Duodenal mucosa (tissue), 2 donors: ENCODE results near the gene ZFP28.

Experiments
- H3K27ac ChIP-seq: one replicate; pipeline ENCODE4 v1.7.0; 2013; ENCODE audit warnings: low read depth, low read length
- H3K27me3 ChIP-seq, 2 donors: one replicate each; pipeline ENCODE4 v1.7.0; 2013; ENCODE audit warnings: low read length in 2 of 2, control low read depth in 1 of 2; ENCODE audit not compliant: insufficient read depth in 2 of 2, control insufficient read depth in 1 of 2
- H3K36me3 ChIP-seq, 2 donors: one replicate each; pipeline ENCODE4 v1.7.0; 2013; ENCODE audit warnings: low read length in 2 of 2, control low read depth in 1 of 2; ENCODE audit not compliant: insufficient read depth in 2 of 2, control insufficient read depth in 1 of 2
- H3K4me1 ChIP-seq, 2 donors: one replicate each; pipeline ENCODE4 v1.7.0; 2013; ENCODE audit warnings: low read length in 2 of 2, control low read depth in 1 of 2; ENCODE audit not compliant: insufficient read depth in 2 of 2, control insufficient read depth in 1 of 2
- H3K4me3 ChIP-seq, 2 donors: one replicate each; pipeline ENCODE4 v1.7.0; 2013; ENCODE audit warnings: low read length in 2 of 2, low read depth in 1 of 2
- H3K9ac ChIP-seq, 2 donors: one replicate each; pipeline ENCODE4 v1.7.0; 2013; ENCODE audit warnings: low read length in 2 of 2, low read depth in 1 of 2
- H3K9me3 ChIP-seq, 2 donors: one replicate each; pipeline ENCODE4 v1.7.0; 2013; ENCODE audit warnings: low read length in 2 of 2, control low read depth in 1 of 2; ENCODE audit not compliant: control insufficient read depth in 1 of 2

ZFP28 gene

DNA sequence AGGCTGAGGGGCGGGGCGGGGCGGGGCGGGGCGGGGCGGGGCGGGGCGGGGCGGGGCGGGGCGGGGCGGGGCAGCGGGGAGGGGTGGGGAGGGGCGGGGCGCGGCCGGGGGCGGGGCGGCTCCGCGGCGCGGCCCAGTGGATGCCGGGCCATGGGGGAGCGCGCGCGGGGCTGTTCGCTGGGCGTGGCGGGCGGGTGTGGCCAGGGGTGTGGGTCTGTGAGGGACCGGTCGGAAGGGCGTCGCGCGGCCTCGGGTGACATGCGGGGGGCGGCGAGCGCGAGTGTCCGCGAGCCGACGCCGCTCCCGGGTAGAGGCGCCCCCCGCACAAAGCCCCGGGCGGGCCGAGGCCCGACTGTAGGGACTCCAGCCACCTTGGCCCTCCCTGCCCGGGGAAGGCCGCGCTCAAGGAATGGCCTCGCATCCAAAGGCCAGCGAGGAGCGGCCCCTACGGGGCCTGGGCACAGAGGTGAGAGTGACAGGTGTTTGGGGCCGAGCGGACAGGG is at the start of gene ZFP28:
TSS of gene ZFP28 (plus strand) at position 188 of the 503 bp plus-strand sequence. CDS start at position 259, 71 bp downstream.
- Histone ChIP-seq H3K27me3 (no peaks in the 10 kb centered on the region), H3K27ac (peak within 1 kb of the TSS; percentile 92), H3K36me3 (peaks cover 0 to 2% of the 10 kb centered on the region in 2 donors), H3K4me1 (peaks cover 6 to 10% of the 10 kb centered on the region in 2 donors), H3K9ac (peak within 1 kb of the TSS; percentile 2 to 12), H3K4me3 (peak within 1 kb of the TSS; percentile 74 to 79), H3K9me3 (peaks cover 34 to 51% of the 10 kb centered on the region in 2 donors)

- Histone ChIP-seq H3K4me1 (no peaks in the 10 kb centered on the region), H3K27me3 (no peaks in the 10 kb centered on the region), H3K4me3 (no peak overlapping the region), H3K27ac (no peak overlapping the region), H3K36me3 (peaks cover 3 to 4% of the 10 kb centered on the region in 2 donors), H3K9me3 (peaks cover 40 to 64% of the 10 kb centered on the region in 2 donors), H3K9ac (no peak overlapping the region)
Measured at GRCh38 chr19:56491399-56491798, 47.3 kb upstream of the ZFP28 start.

DNA sequence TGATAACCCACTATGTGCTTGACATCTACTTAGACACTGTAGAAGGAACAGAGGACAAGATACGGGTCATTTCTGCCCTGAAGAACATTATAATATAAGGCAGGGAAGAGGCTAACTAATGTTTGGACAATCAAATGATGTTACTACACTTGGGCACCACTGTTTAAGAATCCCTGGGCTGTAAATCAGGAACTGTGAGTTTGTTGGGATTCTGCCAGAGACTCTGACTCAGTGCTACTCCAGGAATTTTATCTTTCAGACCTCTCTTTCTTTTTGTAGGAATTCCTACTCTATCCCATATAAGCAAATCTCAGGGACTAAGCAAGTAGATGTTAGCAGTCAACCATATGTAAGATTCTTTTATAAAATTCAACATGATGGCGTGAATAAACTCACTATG is 34.2 kb upstream of the ZFP28 start:
- Histone ChIP-seq H3K4me1 (peaks cover 0 to 7% of the 10 kb centered on the region in 2 donors), H3K36me3 (no peaks in the 10 kb centered on the region), H3K9me3 (peaks cover 30 to 35% of the 10 kb centered on the region in 2 donors), H3K4me3 (no peak overlapping the region), H3K9ac (no peak overlapping the region), H3K27ac (no peak overlapping the region), H3K27me3 (no peaks in the 10 kb centered on the region)

- no peaks in the 10 kb centered on the region for H3K27me3 ChIP-seq
- peak within 1 kb of the TSS; percentile 95 for H3K27ac ChIP-seq
- no peaks in the 10 kb centered on the region for H3K36me3 ChIP-seq
- peaks cover 30 to 40% of the 10 kb centered on the region in 2 donors for H3K9me3 ChIP-seq
- peak within 1 kb of the TSS; percentile 45 to 55 for H3K9ac ChIP-seq
- H3K4me3 ChIP-seq = peak within 1 kb of the TSS; percentile 70 to 72
- peaks cover 0 to 7% of the 10 kb centered on the region in 2 donors for H3K4me1 ChIP-seq
Measured at GRCh38 chr19:56507446-56508289, 31.1 kb upstream of the ZFP28 start, which contains the start of gene ZNF471. Gene ZNF471 (plus strand): TSS chr19:56507855. CDS start chr19:56511572, 3,717 bp downstream.

DNA sequence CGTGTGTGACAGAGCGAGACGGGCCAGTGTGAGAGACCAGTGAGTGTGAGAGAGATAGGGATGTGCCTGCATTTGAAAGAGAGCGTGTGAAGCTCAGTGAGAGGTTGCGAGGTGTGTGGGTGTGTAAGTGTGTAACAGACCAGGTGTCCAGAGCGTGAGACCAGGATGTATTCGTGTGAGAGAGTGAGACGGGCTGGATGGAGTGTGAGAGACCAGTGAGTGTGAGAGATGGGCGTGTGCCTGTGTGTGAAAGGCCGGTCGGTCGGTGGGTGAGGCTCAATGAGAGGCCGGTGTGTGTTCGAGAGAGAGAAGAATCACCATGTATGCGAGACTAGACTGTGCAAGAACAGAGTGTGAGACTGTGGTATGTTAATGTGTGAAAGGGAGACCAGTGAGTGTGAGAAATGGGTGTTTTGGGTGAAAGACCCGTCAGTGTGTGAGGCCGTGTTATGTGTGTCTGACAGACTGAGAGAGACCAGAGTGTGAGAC is 30.4 kb upstream of the ZFP28 start:
- Histone ChIP-seq H3K9ac (peak overlapping the region; percentile 45 to 55), H3K4me1 (peaks cover 0 to 7% of the 10 kb centered on the region in 2 donors), H3K27ac (peak overlapping the region; percentile 95), H3K27me3 (no peaks in the 10 kb centered on the region), H3K4me3 (peak overlapping the region; percentile 70 to 72), H3K36me3 (no peaks in the 10 kb centered on the region), H3K9me3 (peaks cover 25 to 37% of the 10 kb centered on the region in 2 donors)

DNA sequence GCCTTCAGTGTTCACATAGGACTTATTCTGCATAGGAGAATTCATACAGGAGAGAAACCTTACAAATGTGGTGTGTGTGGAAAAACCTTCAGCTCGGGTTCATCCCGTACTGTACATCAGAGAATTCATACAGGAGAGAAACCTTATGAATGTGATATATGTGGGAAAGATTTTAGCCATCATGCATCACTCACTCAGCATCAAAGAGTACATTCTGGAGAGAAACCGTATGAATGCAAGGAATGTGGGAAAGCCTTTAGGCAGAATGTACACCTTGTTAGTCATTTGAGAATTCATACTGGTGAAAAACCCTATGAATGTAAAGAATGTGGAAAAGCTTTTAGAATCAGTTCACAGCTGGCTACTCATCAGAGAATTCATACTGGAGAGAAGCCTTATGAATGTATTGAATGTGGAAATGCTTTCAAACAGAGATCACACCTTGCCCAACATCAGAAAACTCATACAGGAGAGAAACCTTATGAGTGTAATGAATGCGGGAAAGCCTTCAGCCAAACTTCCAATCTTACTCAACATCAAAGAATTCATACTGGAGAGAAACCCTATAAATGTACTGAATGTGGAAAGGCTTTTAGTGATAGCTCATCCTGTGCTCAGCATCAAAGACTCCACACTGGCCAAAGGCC is 13.4 kb upstream of the ZFP28 start:
- peaks cover 81 to 94% of the 10 kb centered on the region in 2 donors for H3K9me3 ChIP-seq
- no peaks in the 10 kb centered on the region for H3K4me1 ChIP-seq
- H3K9ac ChIP-seq = no peak overlapping the region
- H3K36me3 ChIP-seq = peaks cover 0 to 4% of the 10 kb centered on the region in 2 donors
- H3K27me3 ChIP-seq = no peaks in the 10 kb centered on the region
- H3K4me3 ChIP-seq = peak overlapping the region in 1 of 2 donors; percentile 25
- H3K27ac ChIP-seq = no peak overlapping the region

DNA sequence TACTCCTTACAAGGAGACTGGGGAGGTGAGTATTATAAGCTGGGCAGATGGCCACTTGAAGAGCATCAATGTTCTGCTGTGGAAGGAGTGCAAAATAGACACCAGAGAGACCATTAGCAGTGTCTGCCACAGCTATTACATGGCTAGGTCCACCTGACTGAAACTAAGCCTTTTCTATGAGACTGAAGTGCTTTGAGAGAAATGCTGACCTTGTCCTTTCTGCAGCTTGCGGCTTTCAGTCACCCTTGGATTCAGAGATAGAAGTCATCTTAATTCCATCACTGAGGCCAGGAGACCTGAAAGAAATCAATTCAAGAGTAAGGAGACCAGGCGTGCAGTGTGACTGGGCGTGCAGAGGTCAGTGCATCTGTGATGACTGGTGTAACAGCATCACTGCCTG is 1.3 kb upstream of the ZFP28 start:
- Histone ChIP-seq H3K27me3 (no peaks in the 10 kb centered on the region), H3K36me3 (peaks cover 0 to 2% of the 10 kb centered on the region in 2 donors), H3K4me3 (peak overlapping the region; percentile 74 to 79), H3K27ac (no peak overlapping the region), H3K4me1 (peaks cover 6 to 10% of the 10 kb centered on the region in 2 donors), H3K9ac (no peak overlapping the region), H3K9me3 (peaks cover 39 to 59% of the 10 kb centered on the region in 2 donors)

GRCh38 chr19:56538254-56538760 is 441 bp upstream of the ZFP28 start:
- Histone ChIP-seq H3K36me3 (peaks cover 0 to 2% of the 10 kb centered on the region in 2 donors), H3K27ac (peak overlapping the region; percentile 92)

GRCh38 chr19:56543776-56544175 is 5.0 kb downstream of the ZFP28 start:
- H3K9me3 ChIP-seq = peaks cover 55 to 67% of the 10 kb centered on the region in 2 donors
- peaks cover 5 to 15% of the 10 kb centered on the region in 2 donors for H3K36me3 ChIP-seq
- peaks cover 0 to 4% of the 10 kb centered on the region in 2 donors for H3K4me1 ChIP-seq
- no peak overlapping the region for H3K9ac ChIP-seq
- H3K27ac ChIP-seq = no peak overlapping the region
- H3K4me3 ChIP-seq = no peak overlapping the region
- H3K27me3 ChIP-seq = no peaks in the 10 kb centered on the region

More at GRCh38 chr19:56538254-56538760, 441 bp upstream of the ZFP28 start:
- Histone ChIP-seq H3K27me3 (no peaks in the 10 kb centered on the region), H3K4me1 (peaks cover 6 to 10% of the 10 kb centered on the region in 2 donors), H3K9me3 (peaks cover 34 to 56% of the 10 kb centered on the region in 2 donors), H3K4me3 (peak overlapping the region; percentile 74 to 79), H3K9ac (peak overlapping the region; percentile 2 to 12)
